SIG-M5 (cell line): ENCODE results near the gene IGLL1.
"Not testable (repeated sequence)": the region's sequence is repeated elsewhere in the genome, so short reads cannot be mapped to it uniquely, and the experiment has no call there.

ENCODE experiments used
- DNase-seq: peaks from one replicate; lab custom pipeline; 2025; lab: John Stamatoyannopoulos, UW

The IGLL1 gene

DNA sequence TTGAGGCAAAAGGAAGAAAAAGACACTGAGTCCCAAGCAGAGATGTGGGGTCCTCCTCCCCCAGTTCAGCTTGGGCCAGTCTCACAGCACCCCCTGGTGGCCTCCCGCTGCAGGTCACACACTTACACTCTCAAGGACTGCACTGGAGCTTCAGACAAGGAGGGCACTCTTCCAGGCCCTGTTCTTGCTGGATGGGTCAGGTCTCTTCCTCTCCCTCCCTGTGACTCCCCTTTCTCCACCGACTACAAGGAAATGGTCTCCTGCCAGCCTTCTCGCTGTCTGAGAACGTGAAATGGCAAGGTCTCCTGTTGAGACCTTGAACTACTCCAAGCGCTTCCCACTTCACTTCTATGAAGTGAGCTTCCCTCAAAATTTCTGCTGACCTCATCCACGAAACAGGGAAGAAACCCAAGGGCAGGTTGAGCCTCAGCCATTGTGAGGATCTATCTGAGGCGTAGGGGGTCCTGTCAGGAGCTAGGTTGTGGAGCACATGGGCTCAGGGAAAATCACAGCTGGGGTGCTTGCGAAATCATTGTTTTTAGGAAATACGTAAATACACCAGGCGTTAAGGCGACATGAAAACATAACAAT lies 11.2 kb upstream of the IGLL1 start:
- DNase-seq, result no peak

DNA sequence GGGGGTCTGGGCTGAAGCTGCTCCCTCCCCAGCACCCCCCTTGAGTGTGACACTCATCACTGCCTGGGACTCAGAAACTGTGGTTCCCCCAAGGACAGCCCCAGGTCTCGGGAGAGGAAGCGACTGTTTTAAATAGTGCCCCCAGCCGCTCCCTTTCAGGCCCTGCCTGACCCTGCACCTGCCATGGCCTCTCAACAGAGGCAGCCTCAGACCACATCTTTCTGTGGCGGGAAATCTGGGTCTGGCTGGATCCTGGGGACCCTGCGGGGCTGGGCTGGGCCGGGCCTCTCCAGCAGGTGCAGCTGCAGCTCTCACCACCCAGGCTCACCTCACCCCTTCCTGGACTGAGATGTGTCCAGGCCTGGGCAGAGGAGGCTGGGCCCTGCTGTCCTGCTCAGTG lies 3.7 kb upstream of the IGLL1 start:
- no peak for DNase-seq

DNA sequence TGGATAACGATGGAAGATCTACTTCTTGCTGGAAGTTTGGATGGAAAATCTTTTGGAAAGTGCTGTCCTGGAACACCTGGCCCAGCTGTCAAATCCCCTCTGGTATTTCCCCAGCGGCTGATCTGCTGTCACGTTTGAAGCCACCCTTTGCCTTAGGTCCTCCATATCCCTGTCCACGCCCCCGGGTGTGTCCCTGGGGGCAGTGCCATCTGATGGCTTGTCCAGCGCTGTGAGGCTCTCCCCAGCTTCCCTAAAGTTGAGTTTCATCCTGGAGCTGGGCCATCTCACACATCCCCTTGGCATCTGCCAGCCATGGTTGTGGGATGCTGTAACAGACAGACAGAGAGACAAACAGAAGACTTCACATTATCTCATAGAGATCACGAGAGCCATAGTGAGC lies 3.1 kb upstream of the IGLL1 start:
- no peak for DNase-seq

DNA sequence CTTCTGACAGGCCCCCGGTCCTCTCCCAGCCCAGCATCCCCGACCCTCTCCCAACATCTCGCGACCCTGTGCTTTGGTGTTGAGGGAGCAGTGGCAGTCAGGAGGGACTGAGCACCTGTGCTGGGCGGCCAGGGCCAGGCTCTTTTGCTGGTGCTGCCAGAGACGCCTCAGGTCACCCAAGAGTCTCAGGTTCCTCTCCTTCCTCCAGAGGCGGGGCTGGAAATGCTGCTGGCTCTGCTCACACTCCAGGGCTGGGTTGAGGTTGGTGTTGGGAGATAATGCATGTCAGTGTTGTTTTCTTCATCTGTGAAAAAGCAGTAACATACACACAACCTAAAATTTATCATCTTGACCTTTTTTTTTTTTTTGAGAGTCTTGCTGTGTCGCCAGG lies 1.2 kb upstream of the IGLL1 start:
- DNase-seq, result no peak

DNA sequence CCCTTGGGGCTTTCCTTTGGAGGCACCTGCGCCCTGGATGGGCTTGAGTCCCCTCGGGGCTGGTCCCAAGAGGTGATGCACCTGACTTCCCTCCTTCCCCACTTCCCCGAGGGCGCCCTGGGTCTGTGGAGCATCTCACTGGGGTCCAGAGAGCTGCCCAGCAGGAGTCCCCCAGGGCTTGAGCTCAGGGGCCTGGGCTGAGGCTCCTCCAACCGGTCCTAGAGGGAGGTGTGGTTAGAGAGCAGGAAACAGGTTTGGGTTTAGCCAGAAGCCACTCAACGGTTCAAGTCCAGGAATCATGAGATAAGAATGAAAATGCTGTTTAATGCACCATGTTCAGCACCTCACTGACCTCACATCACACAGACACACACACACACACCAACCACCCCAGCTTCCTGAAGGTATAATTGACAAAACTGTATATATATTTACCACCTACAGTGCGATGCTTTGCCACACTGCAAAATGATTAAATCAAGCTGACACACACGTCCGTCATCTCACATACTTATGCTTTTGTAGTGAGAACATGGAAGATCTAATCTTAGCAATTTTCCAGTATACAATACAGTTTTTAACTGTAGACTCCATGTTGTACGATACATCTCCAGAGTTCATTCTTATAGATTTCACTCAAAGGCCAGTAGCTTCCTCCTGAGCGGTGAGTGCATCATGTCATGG lies 628 bp upstream of the IGLL1 start:
- DNase-seq, result no peak

DNA sequence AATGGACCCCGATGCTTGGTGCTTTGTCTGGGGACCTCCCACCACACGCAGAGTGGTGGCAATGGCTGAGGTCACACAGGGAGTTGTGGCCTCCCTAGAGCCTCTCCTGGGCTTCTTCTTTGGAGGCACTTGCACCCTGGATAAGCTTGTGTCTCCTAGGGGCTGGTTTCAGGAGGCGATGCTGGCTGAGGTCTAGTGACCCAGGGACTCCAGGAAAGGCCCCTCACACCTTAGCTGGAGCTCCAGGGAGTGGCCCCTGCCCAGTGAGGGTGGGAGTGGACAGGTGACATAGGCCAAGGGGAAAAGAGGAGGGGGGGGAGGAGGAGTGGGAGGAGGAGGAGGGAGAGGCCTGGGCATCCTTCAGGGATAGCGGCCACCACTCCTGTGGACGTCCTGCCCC lies 810 bp downstream of the IGLL1 start:
- no peak for DNase-seq

DNA sequence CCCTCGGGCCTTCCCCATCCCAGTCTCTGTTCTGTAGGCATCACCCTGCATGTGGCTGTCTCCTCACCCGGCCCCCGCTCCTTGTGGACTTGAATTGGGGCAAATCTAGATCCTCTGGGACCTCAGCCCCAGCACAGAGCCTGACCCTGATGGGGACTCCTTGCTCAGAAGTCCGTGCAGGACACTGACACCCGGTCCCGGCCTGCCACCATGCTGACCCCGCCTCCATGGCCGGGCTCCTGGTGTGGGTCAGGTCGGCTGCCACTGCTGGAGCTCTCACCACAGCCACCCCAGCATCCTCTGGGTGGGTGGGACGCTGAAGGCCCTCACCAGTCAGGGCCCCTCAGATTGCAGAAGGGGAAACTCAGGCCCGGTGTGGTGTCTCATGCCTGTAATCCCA lies 1.8 kb downstream of the IGLL1 start:
- no peak for DNase-seq

DNA sequence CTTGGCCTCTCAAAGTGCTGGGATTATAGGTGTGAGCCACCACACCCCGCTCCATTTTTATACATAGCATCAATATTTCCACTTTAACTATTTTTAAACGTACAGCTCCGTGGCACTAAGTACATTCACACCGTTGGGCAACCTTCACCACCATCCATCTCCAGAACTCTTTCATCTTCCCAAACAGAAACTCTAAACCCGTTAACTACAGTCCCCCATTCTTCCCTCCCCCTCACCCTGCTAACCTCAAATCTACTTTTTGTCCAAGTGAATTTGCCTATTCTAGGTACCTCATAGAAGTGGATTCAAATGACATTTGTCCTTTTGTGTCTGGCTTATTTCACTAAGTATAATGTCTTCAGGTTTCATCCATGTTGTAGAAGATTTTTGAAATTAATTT lies 3.4 kb downstream of the IGLL1 start:
- no peak for DNase-seq

DNA sequence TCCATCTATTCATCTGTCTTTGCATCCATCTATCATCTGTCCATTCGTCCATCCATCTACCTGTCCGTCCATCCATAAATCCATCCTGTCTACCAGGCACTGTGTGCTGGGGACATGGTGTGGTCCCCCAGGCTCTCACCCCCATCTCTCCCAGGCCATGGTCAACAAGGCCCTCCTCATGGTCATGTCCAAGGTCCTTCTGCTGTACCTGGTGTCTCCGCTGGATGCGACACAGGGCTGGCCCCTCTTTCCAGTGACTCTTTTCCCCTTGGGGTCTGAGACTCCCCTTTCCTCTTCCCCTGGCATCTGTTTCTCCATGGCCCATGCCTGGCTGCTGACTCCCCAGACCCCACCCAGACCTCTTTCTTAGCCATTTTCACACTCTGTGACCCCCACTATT lies 4.5 kb downstream of the IGLL1 start:
- DNase-seq, result no peak

DNA sequence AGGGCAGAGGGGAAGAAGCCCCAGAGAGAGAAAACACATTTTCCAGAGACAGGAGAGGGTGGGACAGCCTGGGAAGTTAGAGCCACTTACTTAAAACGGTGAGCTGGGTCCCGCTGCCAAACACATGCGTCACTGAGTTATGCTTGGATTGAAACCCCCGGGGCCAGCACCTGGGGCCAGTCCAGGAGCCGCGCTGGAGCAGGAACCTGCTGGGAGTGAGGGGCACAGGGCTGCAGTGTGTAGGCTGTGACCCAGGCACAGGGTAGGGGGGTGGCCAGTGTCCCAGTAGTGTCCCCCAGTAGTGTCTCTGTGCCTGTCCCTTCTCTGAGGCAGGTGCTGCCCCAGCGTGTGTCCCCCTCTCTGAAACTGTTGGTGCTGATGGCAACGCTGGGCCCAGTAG lies 5.2 kb downstream of the IGLL1 start:
- no peak for DNase-seq

DNA sequence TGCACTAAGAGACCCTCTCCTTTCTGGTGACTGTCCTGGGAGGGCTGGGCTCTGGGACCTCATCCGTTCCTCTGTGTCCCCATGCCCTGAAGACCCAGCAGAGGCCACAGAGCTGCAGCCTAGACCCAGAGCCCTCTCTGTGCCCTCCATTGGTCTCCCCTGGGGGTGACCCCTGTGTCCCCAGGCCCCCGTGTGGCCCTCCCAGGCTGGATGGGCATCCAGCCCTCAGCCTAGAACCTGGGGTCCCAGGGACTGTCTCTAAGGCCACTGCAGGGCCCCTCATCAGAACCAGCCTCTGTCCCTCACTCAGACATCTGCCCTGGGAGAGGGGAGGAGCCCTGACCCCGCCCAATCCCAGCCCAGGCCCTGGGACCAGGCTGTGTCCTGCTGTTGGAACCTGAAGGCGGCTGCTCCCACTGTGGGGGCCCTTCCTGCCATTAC lies 5.7 kb downstream of the IGLL1 start:
- no peak for DNase-seq

DNA sequence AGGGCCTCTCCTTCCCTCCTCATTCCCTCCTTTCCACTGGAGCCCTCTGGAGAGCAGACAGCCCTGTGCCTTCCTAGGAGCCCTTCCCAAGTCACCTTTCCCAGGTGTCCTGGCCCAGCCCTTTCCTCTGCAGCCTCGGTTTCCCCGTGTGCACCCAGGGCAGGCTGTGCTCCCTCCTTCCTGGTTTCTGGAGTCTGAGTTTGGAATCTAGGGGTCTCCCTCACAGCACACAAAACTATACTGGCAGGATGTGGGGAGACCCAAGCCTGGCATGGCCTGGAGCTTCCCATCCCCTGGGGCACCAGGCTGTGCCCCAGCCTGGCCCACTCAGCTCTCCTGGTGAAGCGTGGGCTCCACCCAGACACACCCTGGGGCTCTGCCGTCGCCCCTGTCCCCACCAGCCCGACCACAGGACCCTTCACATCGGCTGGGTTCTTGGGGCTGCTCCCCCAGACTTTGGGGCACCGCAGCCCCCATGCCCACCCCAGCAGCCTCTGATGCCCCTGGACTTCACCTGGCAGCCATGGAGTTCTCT lies 6.3 kb downstream of the IGLL1 start:
- not testable (repeated sequence) for DNase-seq

DNA sequence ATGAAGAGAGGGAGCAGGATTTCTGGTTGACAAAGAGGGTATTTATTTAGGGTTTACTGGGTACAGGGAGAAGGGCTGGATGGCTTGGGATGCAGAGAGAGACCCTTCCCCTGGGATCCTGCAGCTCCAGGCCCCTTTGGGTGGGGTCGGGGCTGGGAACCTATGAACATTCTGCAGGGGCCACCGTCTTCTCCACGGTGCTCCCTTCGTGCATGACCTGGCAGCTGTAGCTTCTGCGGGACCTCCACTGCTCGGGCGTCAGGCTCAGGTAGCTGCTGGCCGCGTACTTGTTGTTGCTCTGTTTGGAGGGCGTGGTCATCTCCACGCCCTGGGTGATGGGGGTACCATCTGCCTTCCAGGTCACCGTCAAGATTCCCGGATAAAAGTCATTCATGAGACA lies 7.0 kb downstream of the IGLL1 start:
- not testable (repeated sequence) for DNase-seq

DNA sequence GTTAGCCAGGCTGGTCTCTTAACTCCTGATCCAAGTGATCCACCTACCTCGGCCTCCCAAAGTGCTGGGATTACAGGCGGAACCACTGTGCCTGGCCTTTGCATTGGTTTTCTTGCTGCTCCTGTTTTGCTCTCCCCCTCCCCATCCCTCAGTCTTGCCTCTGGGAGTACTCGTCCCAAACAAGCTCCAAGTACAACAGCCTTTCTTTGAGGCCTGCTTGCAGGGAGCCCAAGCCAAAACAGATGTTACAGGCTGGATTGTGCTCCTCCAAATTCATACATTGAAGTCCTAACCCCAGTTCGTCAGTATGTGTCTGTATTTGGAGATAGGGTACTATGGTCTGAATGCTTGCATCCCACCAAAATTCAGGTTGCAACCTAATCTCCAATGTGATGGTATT lies 8.6 kb downstream of the IGLL1 start:
- no peak for DNase-seq

DNA sequence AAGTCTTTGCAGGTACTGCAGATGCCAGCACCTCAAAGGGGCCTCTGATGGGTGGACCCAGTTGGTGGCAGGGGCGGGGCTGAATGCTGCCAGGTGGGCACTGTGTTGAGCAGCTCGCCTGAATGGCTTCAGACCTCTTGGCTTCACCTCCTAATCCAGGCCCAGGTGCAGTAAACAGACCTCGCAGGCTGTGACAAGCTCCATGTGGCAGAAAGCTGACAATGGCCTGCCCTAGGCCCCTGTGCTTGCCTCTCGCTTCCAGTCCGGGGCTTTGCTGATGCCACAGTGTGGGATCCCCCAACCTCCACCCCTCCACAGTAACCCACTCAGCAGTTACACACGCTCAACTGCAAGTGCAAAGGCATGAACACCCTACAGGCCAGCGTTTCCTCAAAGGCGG lies 9.4 kb downstream of the IGLL1 start:
- DNase-seq, result no peak

DNA sequence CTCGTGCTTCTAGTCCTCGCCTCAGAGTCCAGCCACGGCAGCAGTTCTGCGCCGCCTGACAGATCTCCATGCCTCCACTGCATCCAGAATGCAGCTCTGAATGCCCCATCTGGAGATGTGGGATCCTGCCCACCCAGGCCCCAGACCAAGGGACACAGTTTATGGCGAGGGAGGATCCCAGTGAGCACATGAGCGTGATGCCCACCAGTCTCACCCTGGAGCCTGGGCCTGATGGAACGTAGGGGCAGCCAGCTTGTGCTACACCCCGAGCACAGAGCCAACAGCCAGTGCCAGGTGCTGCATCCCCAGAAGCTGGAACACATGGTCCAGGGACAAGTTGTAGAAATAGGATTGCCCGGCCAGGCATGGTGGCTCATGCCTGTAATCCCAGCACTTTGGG lies 10.4 kb downstream of the IGLL1 start:
- no peak for DNase-seq

DNA sequence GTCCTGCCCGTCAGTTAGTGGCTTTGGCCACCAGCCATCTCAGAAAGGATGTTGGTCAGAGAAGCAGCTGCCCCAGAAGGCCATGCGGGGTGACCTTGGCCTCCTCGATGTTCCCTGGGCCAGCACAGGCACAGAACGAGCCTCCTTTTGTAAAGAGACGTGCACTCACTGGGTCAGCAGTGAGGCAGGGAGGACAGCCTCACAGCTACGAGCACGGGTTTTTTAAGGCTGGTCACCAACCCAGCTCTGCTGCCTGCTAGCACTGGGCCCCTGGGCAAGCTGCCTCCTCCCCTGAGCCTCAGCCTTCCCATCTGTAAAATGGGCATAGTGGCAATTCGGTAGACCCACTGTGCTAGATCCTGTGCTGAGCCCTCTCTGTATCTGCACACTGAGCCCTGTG lies 10.8 kb downstream of the IGLL1 start:
- DNase-seq, result no peak

DNA sequence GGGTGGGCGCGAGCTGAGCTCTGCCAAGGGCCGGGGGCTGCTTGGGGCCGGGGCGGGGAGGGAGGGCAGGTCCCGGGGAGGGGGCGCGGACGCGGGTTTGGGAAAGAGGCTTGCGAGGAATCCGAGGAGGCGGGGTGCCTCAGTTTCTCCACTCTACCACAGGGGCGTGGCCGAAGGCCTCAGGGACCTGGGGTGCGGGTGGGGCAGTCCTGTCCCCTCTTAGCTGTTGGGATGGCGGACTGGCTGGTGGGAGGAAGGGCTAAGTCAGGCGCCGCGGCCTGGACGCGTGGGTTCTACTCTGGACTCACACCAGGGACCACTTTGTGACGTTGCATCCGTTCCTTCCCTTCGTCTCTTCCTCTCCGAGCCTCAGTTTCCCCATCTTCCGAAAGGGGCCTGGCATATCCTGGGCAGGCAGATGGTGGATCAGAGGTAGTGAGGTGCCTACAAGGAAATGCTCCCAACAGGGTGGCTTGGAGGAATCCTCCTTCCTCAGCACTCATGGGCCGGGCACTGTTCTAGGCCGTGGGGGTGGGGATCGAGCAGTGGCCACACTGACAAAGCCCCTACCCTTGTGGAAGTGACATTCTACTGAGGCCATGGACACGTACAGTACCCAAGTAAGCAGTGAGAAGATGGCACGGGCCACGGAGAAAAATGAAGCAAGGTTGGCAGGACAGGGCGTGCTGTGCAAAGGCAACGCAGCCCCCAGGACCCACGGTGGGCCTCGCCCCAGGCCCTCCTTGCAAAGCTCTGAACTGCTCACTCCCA lies 13.2 kb downstream of the IGLL1 start:
- no peak for DNase-seq

DNA sequence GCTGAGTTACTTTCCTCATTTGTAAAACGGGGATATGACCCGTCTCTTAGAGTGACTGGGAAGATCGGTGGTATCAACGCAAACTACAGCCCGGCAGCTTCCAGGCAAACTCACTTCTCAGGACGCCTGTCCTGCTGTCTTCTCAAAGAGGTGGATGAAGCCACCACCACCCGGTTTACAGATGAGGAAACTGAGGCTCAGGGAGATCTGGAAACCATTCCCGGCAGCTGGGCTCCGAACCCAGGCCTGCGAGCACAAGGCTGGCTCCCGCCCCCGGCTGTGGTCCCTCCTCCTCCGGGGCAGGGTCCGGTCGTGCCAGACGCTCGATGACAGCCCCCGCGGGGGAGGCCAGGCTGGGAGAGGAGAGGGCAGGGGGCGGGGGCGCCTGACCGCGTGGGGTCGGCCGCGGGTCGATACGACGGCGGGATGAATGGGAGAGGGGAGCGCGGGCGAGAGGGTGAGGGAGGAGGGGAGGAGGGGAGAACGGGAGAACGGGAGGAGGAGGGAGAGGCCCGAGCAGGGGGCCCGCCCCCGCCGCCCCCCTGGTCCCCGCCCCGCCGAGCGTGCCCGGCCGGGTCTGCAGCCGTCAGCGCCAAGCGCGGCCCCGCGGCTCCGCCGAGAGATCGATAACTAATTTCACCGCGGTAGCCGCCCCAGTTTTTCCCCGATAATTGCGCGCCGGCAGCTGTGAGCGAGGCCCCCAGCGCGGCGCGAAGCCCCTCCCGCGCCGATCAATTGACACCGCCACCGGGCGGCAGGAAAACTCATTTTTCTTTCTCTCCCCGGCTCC lies 14.0 kb downstream of the IGLL1 start:
- DNase-seq, result no peak

DNA sequence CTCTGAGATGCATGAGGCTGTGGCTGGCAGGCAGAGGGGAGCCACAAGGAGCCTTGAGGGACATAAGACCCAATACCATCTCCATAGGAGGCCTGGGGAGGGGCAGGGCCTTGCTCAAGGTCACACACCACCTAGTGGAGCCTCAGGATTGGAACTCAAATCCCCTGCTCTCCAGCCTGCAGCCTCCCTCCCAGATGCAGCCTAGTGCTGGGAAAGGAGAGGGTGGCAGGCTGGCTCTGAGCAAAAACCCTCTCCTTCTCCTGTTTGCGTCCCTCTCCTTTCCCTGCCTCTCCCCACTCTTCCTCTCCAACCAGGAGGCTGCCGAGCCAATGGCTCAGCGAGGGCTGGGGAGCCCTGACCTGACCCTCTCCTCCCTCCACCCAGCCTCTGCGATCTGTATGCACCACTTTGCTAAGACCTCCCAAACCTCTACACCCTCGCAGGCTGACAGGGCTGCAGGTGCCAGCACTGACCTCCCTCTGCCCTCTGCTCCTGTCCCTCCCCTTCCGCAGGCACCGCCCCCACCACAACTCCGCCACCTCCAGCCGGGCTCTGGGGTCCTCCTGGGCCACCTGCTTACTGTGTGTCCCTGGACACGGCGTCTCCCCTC lies 14.7 kb downstream of the IGLL1 start:
- DNase-seq, result no peak

DNA sequence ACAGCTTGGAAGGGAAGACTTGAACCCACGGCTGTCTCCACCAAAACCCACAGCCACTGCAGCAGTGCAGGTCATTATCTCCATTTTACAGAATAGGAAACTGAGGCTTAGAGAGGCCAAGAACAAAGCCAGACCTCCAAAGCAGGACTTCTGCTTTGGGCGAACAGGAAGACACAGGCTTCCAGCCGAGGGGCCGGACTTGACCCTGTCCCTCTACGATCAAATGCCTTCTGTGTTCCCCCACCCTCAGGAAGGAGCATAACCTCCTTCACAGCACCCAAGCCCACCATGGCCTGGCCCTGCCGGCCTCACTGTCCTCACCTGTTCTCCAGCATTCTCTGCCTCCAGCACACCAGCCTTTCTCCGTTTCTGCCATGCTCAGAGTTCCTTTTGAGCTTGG lies 15.8 kb downstream of the IGLL1 start:
- no peak for DNase-seq

DNA sequence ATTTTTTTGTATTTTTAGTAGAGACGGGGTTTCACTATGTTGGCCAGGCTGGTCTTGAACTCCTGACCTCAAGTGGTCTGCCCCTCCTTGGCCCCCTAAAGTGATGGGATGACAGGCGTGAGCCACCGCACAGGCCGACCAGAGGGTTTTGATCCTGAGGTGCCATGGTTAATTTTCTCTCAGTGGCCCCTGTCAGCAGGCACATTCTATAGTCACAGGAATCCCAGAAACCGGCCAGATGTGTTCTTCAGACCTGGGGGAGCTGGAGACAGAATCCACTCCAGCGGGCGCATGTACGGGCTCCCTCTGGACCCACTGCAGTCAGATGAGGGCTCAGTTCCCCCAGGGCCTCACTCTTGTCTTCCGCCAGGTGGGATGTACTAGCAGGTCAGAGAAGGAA lies 17.0 kb downstream of the IGLL1 start:
- DNase-seq, result no peak
